Caco-2 (cell line): ENCODE data around the gene KIAA0825. TPM values are rescaled to one million over a fixed set of nuclear protein-coding genes. Genes with fewer than 3 reads are reported as not detected.

ENCODE experiments used
- BruUV-seq: library from RNA; stranded (reverse); fragments of 400-500 nt; replicated peaks from 2 replicates; lab custom pipeline; 2021; lab: Mats Ljungman, UMichigan
- CTCF ChIA-PET: fragments of 300-600 bp; sonication (Branson Sonifier 250); formaldehyde crosslinking; loops from one replicate; lab custom pipeline; 2022; ENCODE audit warnings: antibody characterized with exemption; lab: Charles Lee
- POLR2A ChIA-PET: fragments of 300-600 bp; sonication (Branson Sonifier 250); formaldehyde crosslinking; loops from one replicate; lab custom pipeline; 2022; ENCODE audit warnings: antibody characterized with exemption; lab: Charles Lee
- DNase-seq, 2 experiments: peaks; one replicate each; pipeline versions ENCODE4 v3.0.0 to v3.0.0-alpha.2; 2020 to 2022
- H3K27me3 ChIP-seq: replicated peaks from 2 replicates; pipeline ENCODE4 v1.6.0; 2011; ENCODE audit warnings: low read length; ENCODE audit not compliant: control insufficient read depth, insufficient read depth
- H3K36me3 ChIP-seq: 2 replicates; pipeline ENCODE4 v1.5.1; 2011; ENCODE audit warnings: low read length; ENCODE audit not compliant: control insufficient read depth, insufficient read depth
- H3K4me1 ChIP-seq: fragments of 250-450 bp; sonication (Bioruptor Pico); 2 replicates; pipeline ENCODE4 v1.5.1; 2020; ENCODE audit warnings: mild to moderate bottlenecking
- H3K4me3 ChIP-seq: 2 replicates; pipeline ENCODE4 v1.5.1; 2011; ENCODE audit warnings: low read depth, mild to moderate bottlenecking, control low read depth, low read length
- H3K9me3 ChIP-seq: fragments of 250-450 bp; sonication (Bioruptor Pico); 2 replicates; pipeline ENCODE4 v1.5.1; 2020; ENCODE audit warnings: mild to moderate bottlenecking, moderate library complexity
- H3K27ac Mint-ChIP-seq: one replicate; pipeline ENCODE4 v1.8.0; 2022; ENCODE audit warnings: mixed read lengths; ENCODE audit not compliant: unreplicated experiment
- H3K27me3 Mint-ChIP-seq: one replicate; pipeline ENCODE4 v1.8.0; 2022; ENCODE audit warnings: mixed read lengths; ENCODE audit not compliant: insufficient read depth, unreplicated experiment
- H3K36me3 Mint-ChIP-seq: one replicate; pipeline ENCODE4 v1.8.0; 2022; ENCODE audit warnings: mild to moderate bottlenecking, mixed read lengths; ENCODE audit not compliant: insufficient read depth, unreplicated experiment
- H3K4me1 Mint-ChIP-seq: one replicate; pipeline ENCODE4 v1.8.0; 2022; ENCODE audit warnings: low read depth, mixed read lengths; ENCODE audit not compliant: unreplicated experiment
- H3K4me3 Mint-ChIP-seq: one replicate; pipeline ENCODE4 v1.8.0; 2022; ENCODE audit warnings: mild to moderate bottlenecking, moderate library complexity, mixed read lengths; ENCODE audit not compliant: unreplicated experiment
- H3K9me3 Mint-ChIP-seq: one replicate; pipeline ENCODE4 v1.8.0; 2022; ENCODE audit warnings: mixed read lengths; ENCODE audit not compliant: unreplicated experiment
- CTCF ChIP-seq, 2 experiments: fragments of 200-600 bp in 1 of 2; IDR thresholded peaks; 1 replicate in 1 of 2; 2 replicates in 1 of 2; pipeline versions ENCODE4 v1.5.1 to v1.8.0; 2011 to 2022; ENCODE audit warnings: antibody characterized with exemption in 1 of 2, control low read depth in 1 of 2, inconsistent platforms in 1 of 2, low read depth in 1 of 2, low read length in 1 of 2, mild to moderate bottlenecking in 1 of 2, moderate library complexity in 1 of 2; ENCODE audit not compliant: insufficient read depth in 1 of 2, severe bottlenecking in 1 of 2, unreplicated experiment in 1 of 2
- intact Hi-C: fragments of 100-400 bp; cut with micrococcal nuclease; formaldehyde crosslinking; loops from one replicate; pipeline ENCODE4 v1.10.0; 2022; ENCODE audit not compliant: unreplicated experiment
- total RNA-seq: library from RNA; stranded (reverse); gene quantifications from 2 replicates; pipeline ENCODE4 v1.2.3, GENCODE V29; 2022

The KIAA0825 gene
- total RNA-seq, 1 experiment from 2014 or later: 0.50 TPM

GRCh38 chr5:94538260-94538659, 80.1 kb downstream of the KIAA0825 start:
- Mint-ChIP-seq H3K27me3 (no peaks in the 10 kb centered on the region), H3K36me3 (no peaks in the 10 kb centered on the region), H3K4me3 (no peak overlapping the region), H3K9me3 (peaks cover 11% of the 10 kb centered on the region), H3K27ac (no peak overlapping the region), H3K4me1 (no peaks in the 10 kb centered on the region)
- no TSS peak for BruUV-seq
- ChIA-PET POLR2A (no interaction called here), CTCF (no interaction called here)
- Histone ChIP-seq H3K9me3 (peaks cover 13% of the 10 kb centered on the region), H3K4me3 (no peak overlapping the region), H3K27me3 (no peaks in the 10 kb centered on the region), H3K4me1 (no peaks in the 10 kb centered on the region), H3K36me3 (no peaks in the 10 kb centered on the region)
- intact Hi-C loops: no loop called here
- DNase-seq: no peak
- TF ChIP-seq CTCF (IDR thresholded peaks at IDR 0.05; ENCODE audit: insufficient read depth in 1 of 2, low read depth in 1 of 2, low read length in 1 of 2, severe bottlenecking in 1 of 2, unreplicated experiment in 1 of 2): no peak

GRCh38 chr5:94526706-94527105, 91.7 kb downstream of the KIAA0825 start:
- POLR2A ChIA-PET: no interaction called here
- intact Hi-C loops: no loop called here
- H3K4me3 Mint-ChIP-seq: no peak overlapping the region

GRCh38 chr5:94524841-94525697, 93.3 kb downstream of the KIAA0825 start:
- no peaks in the 10 kb centered on the region for H3K36me3 ChIP-seq
- CTCF ChIA-PET: interaction anchor here (1.0 to 1.6 kb wide), 3 partner anchors 168 to 325 kb away, joined by 7 to 34 read pairs (median 9); no protein-coding TSS in a partner anchor
- peak; percentile 63 to 76 for TF ChIP-seq CTCF (IDR thresholded peaks at IDR 0.05; ENCODE audit: insufficient read depth in 1 of 2, low read depth in 1 of 2, low read length in 1 of 2, severe bottlenecking in 1 of 2, unreplicated experiment in 1 of 2)
- Mint-ChIP-seq H3K9me3 (no peaks in the 10 kb centered on the region), H3K36me3 (no peaks in the 10 kb centered on the region), H3K27ac (no peak overlapping the region), H3K4me1 (peaks cover 13% of the 10 kb centered on the region), H3K27me3 (no peaks in the 10 kb centered on the region), H3K4me3 (no peak overlapping the region)
- intact Hi-C loops: loop anchor here (1.0 to 2.0 kb wide), 5 partner anchors 94 to 384 kb away; partner anchors contain the start of genes KIAA0825 and SLF1
- POLR2A ChIA-PET: no interaction called here
- no peaks in the 10 kb centered on the region for H3K4me1 ChIP-seq
- H3K27me3 ChIP-seq: no peaks in the 10 kb centered on the region
- no TSS peak for BruUV-seq
- peak in 1 of 2 experiments; percentile 30 for DNase-seq
- H3K9me3 ChIP-seq: no peaks in the 10 kb centered on the region
- H3K4me3 ChIP-seq: no peak overlapping the region

More at GRCh38 chr5:94526706-94527105, 91.7 kb downstream of the KIAA0825 start:
- no peak overlapping the region for H3K4me3 ChIP-seq
- H3K9me3 ChIP-seq: no peaks in the 10 kb centered on the region
- no peaks in the 10 kb centered on the region for H3K27me3 Mint-ChIP-seq
- no peak for DNase-seq
- no peak for TF ChIP-seq CTCF (IDR thresholded peaks at IDR 0.05; ENCODE audit: insufficient read depth in 1 of 2, low read depth in 1 of 2, low read length in 1 of 2, severe bottlenecking in 1 of 2, unreplicated experiment in 1 of 2)
- no peaks in the 10 kb centered on the region for H3K36me3 ChIP-seq
- H3K9me3 Mint-ChIP-seq: no peaks in the 10 kb centered on the region
- no peak overlapping the region for H3K27ac Mint-ChIP-seq
- no TSS peak for BruUV-seq
- no peaks in the 10 kb centered on the region for H3K4me1 ChIP-seq
- no peaks in the 10 kb centered on the region for H3K36me3 Mint-ChIP-seq
- peaks cover 13% of the 10 kb centered on the region for H3K4me1 Mint-ChIP-seq
- CTCF ChIA-PET: no interaction called here
- H3K27me3 ChIP-seq: no peaks in the 10 kb centered on the region
